DND-41 (cell line): Measurements from ENCODE around the gene CRISPLD2.

Source experiments
- CTCF ChIP-seq: IDR thresholded peaks from 2 replicates; pipeline ENCODE4 v1.5.1; 2012; ENCODE audit warnings: borderline replicate concordance, low read length, moderate library complexity, mild to moderate bottlenecking; ENCODE audit not compliant: poor library complexity, severe bottlenecking; ENCODE audit errors: extremely low read depth
- EZH2 ChIP-seq: IDR thresholded peaks from 3 replicates; pipeline ENCODE4 v1.6.1; 2012; ENCODE audit warnings: borderline replicate concordance, low read depth, mild to moderate bottlenecking, moderate library complexity, low read length, inconsistent platforms; ENCODE audit not compliant: severe bottlenecking

DNA sequence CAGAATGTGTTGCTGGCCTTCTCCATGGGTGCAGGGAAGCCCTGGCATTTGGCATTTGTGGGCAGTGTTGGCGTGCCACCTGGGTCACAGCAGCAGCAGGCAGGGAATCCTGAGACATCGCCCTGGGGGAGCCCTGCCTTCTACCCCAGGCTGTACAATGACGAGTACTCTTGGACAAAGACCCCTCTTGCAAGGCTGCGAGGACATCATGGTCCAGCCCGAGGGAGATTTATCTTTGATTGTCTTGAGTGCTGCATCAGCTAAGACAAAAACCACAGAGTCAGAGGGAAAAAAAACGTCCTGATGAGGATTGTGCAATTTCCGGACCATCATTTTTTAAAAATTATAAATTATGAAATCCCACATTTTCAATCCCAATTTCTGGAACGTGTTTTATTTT lies 3.7 kb downstream of the CRISPLD2 start:
- TF ChIP-seq CTCF (no peak), EZH2 (no peak)
